Measurements from ENCODE around the gene CCDC187. TPM values are rescaled to one million over a fixed set of nuclear protein-coding genes. Genes with fewer than 3 reads are reported as not detected.

Gene CCDC187
- total and polyA plus RNA-seq, 4 donors, result not detected

DNA sequence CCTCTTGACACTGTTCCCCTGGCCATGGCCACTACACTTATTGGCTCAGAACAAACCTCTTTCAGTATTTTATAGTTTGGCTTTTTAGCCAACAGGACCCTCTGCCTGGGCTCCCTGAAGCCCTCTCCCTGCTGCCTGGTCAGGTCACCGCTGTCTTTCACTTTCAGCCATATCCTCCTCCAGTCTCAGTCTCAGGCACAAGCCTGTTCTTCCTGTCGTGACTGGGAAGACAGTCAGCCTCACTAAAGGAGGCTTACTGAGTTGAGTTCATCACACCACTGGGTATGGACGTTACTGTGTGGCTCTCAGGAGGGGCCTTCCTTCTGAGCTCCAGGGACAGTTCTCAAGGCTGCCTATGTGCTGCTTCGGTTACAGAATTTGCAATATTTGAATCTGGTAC lies 60.3 kb downstream of the CCDC187 start:
- Histone ChIP-seq H3K27ac (ENCODE audit: low read depth in 1 of 2, low read length in 2 of 2) (no peak overlapping the region), H3K4me1 (ENCODE audit: control insufficient read depth in 1 of 2, insufficient read depth in 2 of 2, low read length in 2 of 2) (no peaks in the 10 kb centered on the region), H3K36me3 (ENCODE audit: control insufficient read depth in 1 of 2, insufficient read depth in 2 of 2, low read length in 1 of 2) (no peaks in the 10 kb centered on the region), H3K9me3 (ENCODE audit: control insufficient read depth, low read length) (no peaks in the 10 kb centered on the region), H3K4me3 (ENCODE audit: low read length in 2 of 2) (no peak overlapping the region), H3K27me3 (ENCODE audit: control insufficient read depth in 1 of 2, insufficient read depth in 2 of 2, low read length in 1 of 2) (no peaks in the 10 kb centered on the region)
- 82 to 85% methylated on average over 4 of the region's 4 CpGs for WGBS, 2 donors
- no peak for DNase-seq
- intact Hi-C loops (cut with DNase I), result loop anchor here in 1 of 2 donors (10.0 kb wide), 2 partner anchors 279 to 339 kb away; partner anchors contain the start of genes CAMSAP1 and UBAC1
- ATAC-seq (ENCODE audit: low FRiP score), result no peak

DNA sequence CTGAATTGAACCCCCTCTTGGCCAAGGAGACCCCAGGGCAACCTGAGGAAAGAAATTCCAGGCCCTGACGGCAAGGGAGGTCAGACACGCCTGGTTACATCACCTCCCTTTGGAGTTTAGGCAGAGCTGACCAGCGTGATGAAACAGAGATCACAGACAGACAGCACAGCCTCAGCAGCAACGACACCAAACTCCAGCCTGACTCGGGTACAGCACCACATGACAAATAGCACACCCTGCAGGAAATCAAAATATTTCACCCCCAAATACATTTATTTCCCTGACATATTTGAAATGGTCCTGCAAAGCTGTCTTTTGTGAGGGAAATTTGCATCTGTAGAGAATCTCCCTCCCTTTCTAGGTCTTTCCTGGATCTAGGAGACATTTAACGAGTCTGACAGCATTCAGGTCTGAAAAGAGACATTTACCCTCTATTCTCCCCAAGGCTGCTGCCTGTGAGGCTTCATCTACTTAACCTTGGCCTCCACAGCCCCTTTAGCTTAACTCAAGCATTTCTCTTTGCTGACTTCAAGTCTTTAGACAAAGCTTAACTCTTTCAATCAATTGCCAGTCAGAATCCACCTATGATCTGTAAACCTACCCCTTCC lies 60.9 kb downstream of the CCDC187 start:
- H3K9me3 ChIP-seq (ENCODE audit: control insufficient read depth, low read length), result no peaks in the 10 kb centered on the region
- intact Hi-C loops (cut with DNase I), result loop anchor here in 1 of 2 donors (10.0 kb wide), 2 partner anchors 278 to 338 kb away; partner anchors contain the start of genes CAMSAP1 and UBAC1
- DNase-seq (no peak), ATAC-seq (ENCODE audit: low FRiP score) (no peak)
- WGBS, 2 donors, result 81 to 82% methylated on average over 6 of the region's 6 CpGs
- H3K4me1 ChIP-seq (ENCODE audit: control insufficient read depth in 1 of 2, insufficient read depth in 2 of 2, low read length in 2 of 2), result no peaks in the 10 kb centered on the region
- H3K27ac ChIP-seq (ENCODE audit: low read depth in 1 of 2, low read length in 2 of 2), result no peak overlapping the region
- H3K36me3 ChIP-seq (ENCODE audit: control insufficient read depth in 1 of 2, insufficient read depth in 2 of 2, low read length in 1 of 2), result no peaks in the 10 kb centered on the region
- H3K27me3 ChIP-seq (ENCODE audit: control insufficient read depth in 1 of 2, insufficient read depth in 2 of 2, low read length in 1 of 2), result no peaks in the 10 kb centered on the region
- H3K4me3 ChIP-seq (ENCODE audit: low read length in 2 of 2), result no peak overlapping the region

DNA sequence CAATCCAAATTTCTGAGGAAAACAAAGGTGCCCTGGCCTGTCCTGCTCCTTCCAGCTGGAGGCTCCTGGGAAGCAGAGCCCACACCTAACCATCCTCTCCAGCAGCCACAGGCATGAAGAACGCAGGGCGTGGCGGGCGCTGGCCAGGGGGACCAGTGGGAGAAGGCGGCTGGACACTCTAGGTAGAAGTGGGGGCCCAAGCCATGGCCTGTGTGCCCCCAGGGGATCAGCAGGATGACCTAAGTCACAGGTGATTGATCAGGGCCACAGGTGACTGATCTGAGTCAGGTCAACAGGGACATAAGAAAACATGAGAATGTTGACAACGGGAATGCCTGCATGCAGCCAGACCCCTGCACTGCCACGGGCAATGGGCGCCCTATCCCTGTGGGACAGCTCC lies 61.6 kb downstream of the CCDC187 start:
- H3K4me1 ChIP-seq (ENCODE audit: control insufficient read depth in 1 of 2, insufficient read depth in 2 of 2, low read length in 2 of 2), result no peaks in the 10 kb centered on the region
- H3K36me3 ChIP-seq (ENCODE audit: control insufficient read depth in 1 of 2, insufficient read depth in 2 of 2, low read length in 1 of 2), result no peaks in the 10 kb centered on the region
- no peak overlapping the region for H3K27ac ChIP-seq (ENCODE audit: low read depth in 1 of 2, low read length in 2 of 2)

DNA sequence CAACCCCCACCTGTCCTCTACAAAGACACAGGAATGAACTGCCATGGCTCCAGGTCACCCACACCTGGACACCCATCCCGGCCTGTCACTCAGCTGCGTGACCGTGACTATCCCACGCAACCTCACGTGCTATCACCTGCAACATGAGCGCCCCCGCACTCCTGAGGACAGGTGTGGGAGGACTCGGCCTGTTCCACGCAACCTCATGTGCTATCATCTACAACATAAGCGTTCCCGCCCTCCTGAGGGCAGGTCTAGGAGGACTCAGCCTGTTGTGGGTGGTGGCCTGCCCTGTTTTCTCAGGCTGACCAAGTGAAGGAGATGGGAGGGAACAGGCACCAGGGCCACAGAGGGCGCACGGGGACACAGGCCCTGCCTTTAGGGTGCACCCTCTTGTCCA lies 62.4 kb downstream of the CCDC187 start:
- ATAC-seq (ENCODE audit: low FRiP score) (no peak), DNase-seq (no peak)
- intact Hi-C loops (cut with DNase I), result loop anchor here in 1 of 2 donors (10.0 kb wide), 2 partner anchors 277 to 337 kb away; partner anchors contain the start of genes CAMSAP1 and UBAC1
- H3K9me3 ChIP-seq (ENCODE audit: control insufficient read depth, low read length), result no peaks in the 10 kb centered on the region
- 96% methylated on average over 13 of the region's 13 CpGs for WGBS, 2 donors
- H3K27me3 ChIP-seq (ENCODE audit: control insufficient read depth in 1 of 2, insufficient read depth in 2 of 2, low read length in 1 of 2), result no peaks in the 10 kb centered on the region
- H3K4me3 ChIP-seq (ENCODE audit: low read length in 2 of 2), result no peak overlapping the region
- no peaks in the 10 kb centered on the region for H3K4me1 ChIP-seq (ENCODE audit: control insufficient read depth in 1 of 2, insufficient read depth in 2 of 2, low read length in 2 of 2)
- no peaks in the 10 kb centered on the region for H3K36me3 ChIP-seq (ENCODE audit: control insufficient read depth in 1 of 2, insufficient read depth in 2 of 2, low read length in 1 of 2)
- H3K27ac ChIP-seq (ENCODE audit: low read depth in 1 of 2, low read length in 2 of 2), result no peak overlapping the region

More for the DNA sequence above, 61.6 kb downstream of the CCDC187 start:
- WGBS, 2 donors, result 91 to 96% methylated on average over 8 of the region's 8 CpGs
- H3K27me3 ChIP-seq (ENCODE audit: control insufficient read depth in 1 of 2, insufficient read depth in 2 of 2, low read length in 1 of 2), result no peaks in the 10 kb centered on the region
- H3K9me3 ChIP-seq (ENCODE audit: control insufficient read depth, low read length), result no peaks in the 10 kb centered on the region
- DNase-seq (no peak), ATAC-seq (ENCODE audit: low FRiP score) (no peak)
- no peak overlapping the region for H3K4me3 ChIP-seq (ENCODE audit: low read length in 2 of 2)
- intact Hi-C loops (cut with DNase I), result loop anchor here in 1 of 2 donors (10.0 kb wide), 2 partner anchors 277 to 337 kb away; partner anchors contain the start of genes CAMSAP1 and UBAC1

DNA sequence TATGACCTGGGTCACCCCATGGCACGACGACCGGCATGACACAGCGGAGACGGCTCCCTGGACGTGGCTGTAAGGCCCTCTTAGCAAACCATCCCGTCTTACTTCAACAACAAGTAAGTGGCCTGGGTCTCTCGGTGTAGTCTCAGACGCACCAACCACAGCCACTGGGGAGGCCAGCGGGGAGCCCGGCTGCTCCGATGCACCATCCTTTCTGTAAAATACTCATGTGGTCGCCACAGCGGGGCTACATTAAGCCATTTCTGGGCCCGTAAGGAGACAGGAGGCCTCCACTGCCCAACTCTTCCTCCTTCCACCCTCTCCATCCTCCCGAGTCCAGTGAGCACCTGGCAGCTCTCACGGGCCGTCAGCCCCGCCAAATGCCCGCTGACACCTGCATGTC lies 63.0 kb downstream of the CCDC187 start:
- no peaks in the 10 kb centered on the region for H3K4me1 ChIP-seq (ENCODE audit: control insufficient read depth in 1 of 2, insufficient read depth in 2 of 2, low read length in 2 of 2)
- H3K27ac ChIP-seq (ENCODE audit: low read depth in 1 of 2, low read length in 2 of 2), result no peak overlapping the region
- H3K4me3 ChIP-seq (ENCODE audit: low read length in 2 of 2), result no peak overlapping the region
- H3K36me3 ChIP-seq (ENCODE audit: control insufficient read depth in 1 of 2, insufficient read depth in 2 of 2, low read length in 1 of 2), result no peaks in the 10 kb centered on the region
- DNase-seq (no peak), ATAC-seq (ENCODE audit: low FRiP score) (no peak)
- WGBS, 2 donors, result 95 to 96% methylated on average over 20 of the region's 20 CpGs
- H3K27me3 ChIP-seq (ENCODE audit: control insufficient read depth in 1 of 2, insufficient read depth in 2 of 2, low read length in 1 of 2), result no peaks in the 10 kb centered on the region
- intact Hi-C loops (cut with DNase I), result loop anchor here in 1 of 2 donors (10.0 kb wide), 2 partner anchors 276 to 336 kb away; partner anchors contain the start of genes CAMSAP1 and UBAC1
- H3K9me3 ChIP-seq (ENCODE audit: control insufficient read depth, low read length), result no peaks in the 10 kb centered on the region

DNA sequence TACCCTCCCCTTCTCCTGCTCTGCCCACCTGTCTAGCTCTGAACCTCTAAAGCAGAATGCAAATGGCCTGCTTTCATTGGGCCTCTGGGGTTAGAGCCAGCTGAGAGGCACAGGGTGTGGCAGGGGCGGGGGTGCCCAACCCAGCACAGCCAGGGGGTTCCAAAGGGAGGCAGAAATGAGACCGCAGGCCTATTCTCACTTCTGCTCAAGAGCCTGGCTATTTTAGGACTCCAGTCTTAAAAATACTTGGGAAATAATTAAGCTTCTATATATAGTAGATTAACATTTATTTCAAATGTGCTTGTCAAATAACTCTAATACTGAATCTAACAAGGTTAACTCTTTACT lies 63.9 kb downstream of the CCDC187 start:
- DNase-seq, result no peak
- Histone ChIP-seq H3K4me3 (ENCODE audit: low read length in 2 of 2) (no peak overlapping the region), H3K27me3 (ENCODE audit: control insufficient read depth in 1 of 2, insufficient read depth in 2 of 2, low read length in 1 of 2) (no peaks in the 10 kb centered on the region), H3K4me1 (ENCODE audit: control insufficient read depth in 1 of 2, insufficient read depth in 2 of 2, low read length in 2 of 2) (no peaks in the 10 kb centered on the region), H3K9me3 (ENCODE audit: control insufficient read depth, low read length) (no peaks in the 10 kb centered on the region), H3K36me3 (ENCODE audit: control insufficient read depth in 1 of 2, insufficient read depth in 2 of 2, low read length in 1 of 2) (no peaks in the 10 kb centered on the region), H3K27ac (ENCODE audit: low read depth in 1 of 2, low read length in 2 of 2) (no peak overlapping the region)
- intact Hi-C loops (cut with DNase I), result loop anchor here in 1 of 2 donors (10.0 kb wide), 2 partner anchors 275 to 335 kb away; partner anchors contain the start of genes CAMSAP1 and UBAC1
- no peak for ATAC-seq (ENCODE audit: low FRiP score)
- WGBS, 2 donors, result 78 to 80% methylated on average over 2 of the region's 2 CpGs

DNA sequence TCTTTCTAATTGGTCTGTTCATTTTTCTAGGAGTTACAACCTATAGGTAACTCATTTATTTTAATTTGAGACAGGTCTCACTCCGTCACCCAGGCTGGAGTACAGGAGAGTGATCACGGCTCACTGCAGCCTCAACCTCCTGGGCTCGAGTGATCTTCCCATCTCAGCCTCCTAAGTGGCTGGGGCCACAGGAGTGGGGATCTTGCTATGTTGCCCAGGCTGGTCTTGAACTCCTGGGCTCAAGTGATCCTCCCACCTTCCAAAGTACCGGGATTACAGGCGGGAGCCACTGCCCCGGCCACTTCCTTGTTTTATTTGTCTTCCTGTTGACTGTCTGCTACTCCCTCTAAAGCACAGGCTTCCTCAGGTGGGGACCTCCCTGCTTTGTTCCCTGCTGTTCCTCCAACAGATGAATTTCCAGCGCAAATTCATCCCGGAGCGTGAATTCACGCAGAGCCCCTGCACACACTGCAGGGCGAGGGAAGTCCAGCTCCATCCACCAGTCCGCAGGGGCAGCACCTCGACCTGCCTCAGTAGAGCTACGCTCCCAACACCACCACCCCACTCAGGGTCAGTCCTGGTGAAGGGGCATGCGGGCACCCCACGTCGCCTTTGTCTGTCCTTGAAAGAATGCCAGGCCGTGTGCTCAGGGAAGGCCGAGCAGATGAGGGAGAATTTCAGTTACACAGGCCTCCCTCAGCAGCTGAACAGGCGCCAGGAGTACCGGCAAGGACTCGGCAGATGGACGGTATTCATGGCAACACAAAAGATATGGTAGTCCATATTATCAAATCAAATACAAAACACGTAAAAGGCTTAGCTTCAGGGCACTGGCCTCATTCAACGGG lies 64.5 kb downstream of the CCDC187 start:
- ATAC-seq (ENCODE audit: low FRiP score) (no peak), DNase-seq (no peak)
- intact Hi-C loops (cut with DNase I), result no loop called here
- no peaks in the 10 kb centered on the region for H3K4me1 ChIP-seq (ENCODE audit: control insufficient read depth in 1 of 2, insufficient read depth in 2 of 2, low read length in 2 of 2)
- H3K9me3 ChIP-seq (ENCODE audit: control insufficient read depth, low read length), result no peaks in the 10 kb centered on the region
- no peaks in the 10 kb centered on the region for H3K27me3 ChIP-seq (ENCODE audit: control insufficient read depth in 1 of 2, insufficient read depth in 2 of 2, low read length in 1 of 2)
- H3K36me3 ChIP-seq (ENCODE audit: control insufficient read depth in 1 of 2, insufficient read depth in 2 of 2, low read length in 1 of 2), result no peaks in the 10 kb centered on the region
- 87 to 88% methylated on average over 25 of the region's 25 CpGs for WGBS, 2 donors
- H3K4me3 ChIP-seq (ENCODE audit: low read length in 2 of 2), result no peak overlapping the region
- no peak overlapping the region for H3K27ac ChIP-seq (ENCODE audit: low read depth in 1 of 2, low read length in 2 of 2)

DNA sequence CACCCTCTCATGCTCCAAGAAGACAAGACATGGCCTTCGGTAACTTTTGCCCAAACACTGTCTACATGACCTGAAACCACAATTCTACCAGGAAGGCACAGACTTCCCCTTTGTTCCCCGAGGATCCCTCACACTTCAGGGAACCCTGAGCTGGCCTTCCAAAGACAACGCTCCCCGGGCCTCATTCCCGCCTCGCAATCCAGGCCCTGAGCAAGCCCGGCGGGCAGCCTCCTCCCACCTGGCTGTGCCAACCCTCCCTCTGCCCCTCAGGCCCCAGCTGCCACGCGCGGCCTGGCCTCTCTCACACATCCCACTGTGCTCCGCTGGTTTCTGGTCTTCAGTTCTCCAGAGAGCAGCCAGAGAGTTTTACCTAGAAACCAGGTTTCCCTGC lies 65.6 kb downstream of the CCDC187 start:
- 63 to 71% methylated on average over 12 of the region's 12 CpGs for WGBS, 2 donors
- H3K4me3 ChIP-seq (ENCODE audit: low read length in 2 of 2), result no peak overlapping the region
- intact Hi-C loops (cut with DNase I), result no loop called here
- H3K4me1 ChIP-seq (ENCODE audit: control insufficient read depth in 1 of 2, insufficient read depth in 2 of 2, low read length in 2 of 2), result no peaks in the 10 kb centered on the region
- ATAC-seq (ENCODE audit: low FRiP score), result no peak
- DNase-seq, result no peak
- no peak overlapping the region for H3K27ac ChIP-seq (ENCODE audit: low read depth in 1 of 2, low read length in 2 of 2)
- no peaks in the 10 kb centered on the region for H3K27me3 ChIP-seq (ENCODE audit: control insufficient read depth in 1 of 2, insufficient read depth in 2 of 2, low read length in 1 of 2)
- no peaks in the 10 kb centered on the region for H3K9me3 ChIP-seq (ENCODE audit: control insufficient read depth, low read length)
- H3K36me3 ChIP-seq (ENCODE audit: control insufficient read depth in 1 of 2, insufficient read depth in 2 of 2, low read length in 1 of 2), result no peaks in the 10 kb centered on the region
